Peyer's patch (tissue), 4 donors: ENCODE measurements around the gene FNDC3B. TPM values are rescaled to one million over a fixed set of nuclear protein-coding genes. Genes with fewer than 3 reads are reported as not detected.

Experiments used
- DNase-seq, 3 donors: peaks; one replicate each; pipeline ENCODE4 v3.0.0-alpha.2; 2017 to 2019
- H3K27ac ChIP-seq, 4 donors: fragments of 200-600 bp; sonication (generic); one replicate each; pipeline ENCODE4 v1.5.1; 2016 to 2019
- H3K27me3 ChIP-seq, 2 donors: fragments of 200-600 bp; sonication (generic); one replicate each; pipeline ENCODE4 v1.5.1; 2019
- H3K36me3 ChIP-seq, 3 donors: fragments of 200-600 bp; sonication (generic); one replicate each; pipeline ENCODE4 v1.5.1; 2016 to 2019
- H3K4me1 ChIP-seq, 4 donors: fragments of 200-600 bp; sonication (generic); one replicate each; pipeline ENCODE4 v1.5.1; 2016 to 2019
- H3K4me3 ChIP-seq, 4 donors: fragments of 200-600 bp; sonication (generic); 1 replicate in 3 of 4; 2 replicates in 1 of 4; pipeline ENCODE4 v1.5.1; 2016 to 2019; ENCODE audit warnings: mild to moderate bottlenecking in 1 of 4
- H3K9me3 ChIP-seq, 4 donors: fragments of 200-600 bp; sonication (generic); one replicate each; pipeline ENCODE4 v1.5.1; 2016 to 2019; ENCODE audit warnings: mild to moderate bottlenecking in 1 of 4
- POLR2A ChIP-seq, 2 donors: fragments of 450-650 bp; IDR thresholded peaks; one replicate each; pipeline ENCODE4 v1.5.1; 2017; ENCODE audit warnings: antibody characterized with exemption in 2 of 2, mild to moderate bottlenecking in 2 of 2, moderate library complexity in 2 of 2
- total RNA-seq, 4 donors: library from RNA; depleted of rRNA; stranded (reverse); fragments of >200 nt; gene quantifications; one replicate each; pipeline ENCODE4 v1.1.0, GENCODE V29; 2016
- TF ChIP-seq, protein P1 (sequence below), 6 experiments: fragments of 450-650 bp in 4 of 6; fragments of 200-600 bp in 2 of 6; sonication (generic) in 1 of 6; IDR thresholded peaks; one replicate each; pipeline ENCODE4 v1.5.1; 2017 to 2019; ENCODE audit warnings: antibody characterized with exemption in 6 of 6, mild to moderate bottlenecking in 3 of 6, moderate library complexity in 1 of 6

The FNDC3B gene
- total RNA-seq, 4 donors from 2014 or later: 28.7 to 74.3 (median 54.6) TPM

GRCh38 chr3:172375206-172375850, 335.9 kb downstream of the FNDC3B start:
- peaks cover 0 to 45% (median 0%) of the 10 kb centered on the region in 3 donors for H3K36me3 ChIP-seq
- TF ChIP-seq POLR2A (IDR thresholded peaks at IDR 0.05): no peak
- TF ChIP-seq, protein P1, sequence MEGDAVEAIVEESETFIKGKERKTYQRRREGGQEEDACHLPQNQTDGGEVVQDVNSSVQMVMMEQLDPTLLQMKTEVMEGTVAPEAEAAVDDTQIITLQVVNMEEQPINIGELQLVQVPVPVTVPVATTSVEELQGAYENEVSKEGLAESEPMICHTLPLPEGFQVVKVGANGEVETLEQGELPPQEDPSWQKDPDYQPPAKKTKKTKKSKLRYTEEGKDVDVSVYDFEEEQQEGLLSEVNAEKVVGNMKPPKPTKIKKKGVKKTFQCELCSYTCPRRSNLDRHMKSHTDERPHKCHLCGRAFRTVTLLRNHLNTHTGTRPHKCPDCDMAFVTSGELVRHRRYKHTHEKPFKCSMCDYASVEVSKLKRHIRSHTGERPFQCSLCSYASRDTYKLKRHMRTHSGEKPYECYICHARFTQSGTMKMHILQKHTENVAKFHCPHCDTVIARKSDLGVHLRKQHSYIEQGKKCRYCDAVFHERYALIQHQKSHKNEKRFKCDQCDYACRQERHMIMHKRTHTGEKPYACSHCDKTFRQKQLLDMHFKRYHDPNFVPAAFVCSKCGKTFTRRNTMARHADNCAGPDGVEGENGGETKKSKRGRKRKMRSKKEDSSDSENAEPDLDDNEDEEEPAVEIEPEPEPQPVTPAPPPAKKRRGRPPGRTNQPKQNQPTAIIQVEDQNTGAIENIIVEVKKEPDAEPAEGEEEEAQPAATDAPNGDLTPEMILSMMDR (IDR thresholded peaks at IDR 0.05): no peak
- no peak for DNase-seq
- peaks cover 0 to 4% (median 0%) of the 10 kb centered on the region in 4 donors for H3K9me3 ChIP-seq
- H3K27ac ChIP-seq: no peak overlapping the region
- no peaks in the 10 kb centered on the region for H3K4me1 ChIP-seq
- H3K4me3 ChIP-seq: no peak overlapping the region
- no peaks in the 10 kb centered on the region for H3K27me3 ChIP-seq

- no peak overlapping the region for H3K27ac ChIP-seq
- H3K4me3 ChIP-seq: no peak overlapping the region
- H3K4me1 ChIP-seq: no peaks in the 10 kb centered on the region
- TF ChIP-seq POLR2A (IDR thresholded peaks at IDR 0.05): no peak
- no peaks in the 10 kb centered on the region for H3K27me3 ChIP-seq
- peaks cover 0 to 4% (median 0%) of the 10 kb centered on the region in 4 donors for H3K9me3 ChIP-seq
- no peak for DNase-seq
- peaks cover 0 to 55% (median 3%) of the 10 kb centered on the region in 3 donors for H3K36me3 ChIP-seq
Measured at GRCh38 chr3:172376402-172376801, 337.0 kb downstream of the FNDC3B start.

- DNase-seq: no peak
- H3K36me3 ChIP-seq: peaks cover 0 to 52% (median 3%) of the 10 kb centered on the region in 3 donors
- no peaks in the 10 kb centered on the region for H3K27me3 ChIP-seq
- H3K9me3 ChIP-seq: peaks cover 0 to 4% (median 0%) of the 10 kb centered on the region in 4 donors
- H3K4me3 ChIP-seq: no peak overlapping the region
- TF ChIP-seq, protein P1 (IDR thresholded peaks at IDR 0.05): no peak
- no peak for TF ChIP-seq POLR2A (IDR thresholded peaks at IDR 0.05)
- H3K27ac ChIP-seq: no peak overlapping the region
- H3K4me1 ChIP-seq: no peaks in the 10 kb centered on the region
Measured at GRCh38 chr3:172376881-172377280, 337.5 kb downstream of the FNDC3B start.

GRCh38 chr3:172378439-172378838, 339.1 kb downstream of the FNDC3B start:
- no peak for DNase-seq
- Histone ChIP-seq H3K9me3 (peaks cover 0 to 4% (median 0%) of the 10 kb centered on the region in 4 donors), H3K27ac (no peak overlapping the region), H3K36me3 (peaks cover 0 to 47% (median 3%) of the 10 kb centered on the region in 3 donors), H3K4me3 (no peak overlapping the region), H3K4me1 (no peaks in the 10 kb centered on the region), H3K27me3 (no peaks in the 10 kb centered on the region)
- no peak for TF ChIP-seq POLR2A (IDR thresholded peaks at IDR 0.05)
- TF ChIP-seq, protein P1 (IDR thresholded peaks at IDR 0.05): no peak

GRCh38 chr3:172379372-172379771, 340.0 kb downstream of the FNDC3B start:
- Histone ChIP-seq H3K36me3 (peaks cover 0 to 39% (median 3%) of the 10 kb centered on the region in 3 donors), H3K27ac (no peak overlapping the region), H3K4me1 (no peaks in the 10 kb centered on the region), H3K27me3 (no peaks in the 10 kb centered on the region), H3K4me3 (no peak overlapping the region), H3K9me3 (peaks cover 0 to 4% (median 0%) of the 10 kb centered on the region in 4 donors)
- no peak for TF ChIP-seq POLR2A (IDR thresholded peaks at IDR 0.05)
- TF ChIP-seq, protein P1 (IDR thresholded peaks at IDR 0.05): no peak
- DNase-seq: no peak

DNA sequence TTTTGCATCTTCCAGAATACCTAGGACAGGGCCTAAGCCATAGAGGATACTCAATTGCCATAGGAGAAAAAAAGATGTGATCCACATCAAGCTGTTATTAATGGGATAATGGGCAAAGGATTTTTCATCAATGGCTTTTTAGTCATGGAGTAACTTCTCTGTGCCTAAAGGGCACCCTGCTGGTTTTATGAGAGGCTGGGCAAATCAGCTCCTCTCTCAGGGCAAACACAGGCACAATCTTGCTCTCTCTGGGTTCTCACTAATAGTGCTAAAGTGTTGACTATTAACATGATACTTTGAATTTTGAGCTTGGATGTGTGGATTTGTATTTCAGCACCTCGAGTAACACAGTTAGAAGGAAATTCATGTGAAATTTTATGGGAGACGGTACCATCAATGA, 341.3 kb downstream of the FNDC3B start:
- Histone ChIP-seq H3K4me3 (no peak overlapping the region), H3K27ac (no peak overlapping the region), H3K27me3 (no peaks in the 10 kb centered on the region)

More for the DNA sequence above, 341.3 kb downstream of the FNDC3B start:
- Histone ChIP-seq H3K36me3 (peaks cover 0 to 39% (median 3%) of the 10 kb centered on the region in 3 donors), H3K4me1 (no peaks in the 10 kb centered on the region), H3K9me3 (peaks cover 0 to 4% (median 0%) of the 10 kb centered on the region in 4 donors)
- DNase-seq: no peak
- no peak for TF ChIP-seq POLR2A (IDR thresholded peaks at IDR 0.05)
- TF ChIP-seq, protein P1 (IDR thresholded peaks at IDR 0.05): no peak
